Measurements from ENCODE around the gene ARHGEF12. TPM values are rescaled to one million over a fixed set of nuclear protein-coding genes. Genes with fewer than 3 reads are reported as not detected.

ARHGEF12 gene
- total RNA-seq, 1 experiment from 2014 or later = 15.4 TPM

- Histone ChIP-seq H3K9ac (ENCODE audit: low read length) (no peak overlapping the region), H3K9me3 (ENCODE audit: low read length) (no peaks in the 10 kb centered on the region), H3K9me2 (replicated peaks; ENCODE audit: insufficient read depth, low read length) (no peaks in the 10 kb centered on the region), H3K27me3 (ENCODE audit: low read length) (no peaks in the 10 kb centered on the region), H3K4me2 (ENCODE audit: low read depth, low read length, poor library complexity, severe bottlenecking) (no peak overlapping the region), H3K4me1 (ENCODE audit: low read length) (no peaks in the 10 kb centered on the region), H3K36me3 (ENCODE audit: insufficient read depth, low read length) (no peaks in the 10 kb centered on the region), H4K20me1 (ENCODE audit: insufficient read depth, low read depth, low read length) (peaks cover 8% of the 10 kb centered on the region; the same call in 1 of the 2 replicates), H3K4me3 (ENCODE audit: low read length) (no peak overlapping the region), H3K79me2 (ENCODE audit: low read length) (no peaks in the 10 kb centered on the region), H2AFZ (ENCODE audit: low read length) (no peak overlapping the region), H3K27ac (ENCODE audit: low read length) (no peak overlapping the region)
- no peak for DNase-seq
Observed at GRCh38 chr11:120354779-120355178, 18.6 kb downstream of the ARHGEF12 start.

GRCh38 chr11:120357620-120358019 is 21.4 kb downstream of the ARHGEF12 start:
- no peak overlapping the region for H3K27ac ChIP-seq (ENCODE audit: low read length)
- H3K9me2 ChIP-seq (replicated peaks; ENCODE audit: insufficient read depth, low read length) = no peaks in the 10 kb centered on the region
- H4K20me1 ChIP-seq (ENCODE audit: insufficient read depth, low read depth, low read length) = peaks cover 5% of the 10 kb centered on the region; the same call in 1 of the 2 replicates
- H3K36me3 ChIP-seq (ENCODE audit: insufficient read depth, low read length) = no peaks in the 10 kb centered on the region
- no peaks in the 10 kb centered on the region for H3K79me2 ChIP-seq (ENCODE audit: low read length)
- no peak overlapping the region for H3K4me3 ChIP-seq (ENCODE audit: low read length)
- H3K9ac ChIP-seq (ENCODE audit: low read length) = no peak overlapping the region
- H3K4me2 ChIP-seq (ENCODE audit: low read depth, low read length, poor library complexity, severe bottlenecking) = no peak overlapping the region
- H3K4me1 ChIP-seq (ENCODE audit: low read length) = no peaks in the 10 kb centered on the region
- DNase-seq = no peak
- H2AFZ ChIP-seq (ENCODE audit: low read length) = no peak overlapping the region
- no peaks in the 10 kb centered on the region for H3K27me3 ChIP-seq (ENCODE audit: low read length)
- no peaks in the 10 kb centered on the region for H3K9me3 ChIP-seq (ENCODE audit: low read length)

GRCh38 chr11:120358729-120359128 is 22.5 kb downstream of the ARHGEF12 start:
- Histone ChIP-seq H3K27me3 (ENCODE audit: low read length) (no peaks in the 10 kb centered on the region), H4K20me1 (ENCODE audit: insufficient read depth, low read depth, low read length) (peaks cover 3% of the 10 kb centered on the region; the same call in 1 of the 2 replicates), H3K4me3 (ENCODE audit: low read length) (no peak overlapping the region), H3K79me2 (ENCODE audit: low read length) (no peaks in the 10 kb centered on the region; the same call in 1 of the 2 replicates), H3K4me1 (ENCODE audit: low read length) (no peaks in the 10 kb centered on the region), H3K9me2 (replicated peaks; ENCODE audit: insufficient read depth, low read length) (no peaks in the 10 kb centered on the region), H3K4me2 (ENCODE audit: low read depth, low read length, poor library complexity, severe bottlenecking) (no peak overlapping the region), H3K9me3 (ENCODE audit: low read length) (no peaks in the 10 kb centered on the region), H3K27ac (ENCODE audit: low read length) (no peak overlapping the region), H3K9ac (ENCODE audit: low read length) (no peak overlapping the region), H2AFZ (ENCODE audit: low read length) (no peak overlapping the region), H3K36me3 (ENCODE audit: insufficient read depth, low read length) (no peaks in the 10 kb centered on the region)
- DNase-seq = no peak

- no peaks in the 10 kb centered on the region for H3K36me3 ChIP-seq (ENCODE audit: insufficient read depth, low read length)
- H3K4me3 ChIP-seq (ENCODE audit: low read length) = no peak overlapping the region
- no peaks in the 10 kb centered on the region; the same call in 1 of the 2 replicates for H3K79me2 ChIP-seq (ENCODE audit: low read length)
- no peak for DNase-seq
- no peaks in the 10 kb centered on the region for H3K4me1 ChIP-seq (ENCODE audit: low read length)
- no peaks in the 10 kb centered on the region for H3K9me2 ChIP-seq (replicated peaks; ENCODE audit: insufficient read depth, low read length)
- no peak overlapping the region for H2AFZ ChIP-seq (ENCODE audit: low read length)
- H3K9ac ChIP-seq (ENCODE audit: low read length) = no peak overlapping the region
- H4K20me1 ChIP-seq (ENCODE audit: insufficient read depth, low read depth, low read length) = peaks cover 9% of the 10 kb centered on the region; the same call in 1 of the 2 replicates
- H3K9me3 ChIP-seq (ENCODE audit: low read length) = no peaks in the 10 kb centered on the region
- H3K4me2 ChIP-seq (ENCODE audit: low read depth, low read length, poor library complexity, severe bottlenecking) = no peak overlapping the region
- H3K27me3 ChIP-seq (ENCODE audit: low read length) = no peaks in the 10 kb centered on the region
- no peak overlapping the region for H3K27ac ChIP-seq (ENCODE audit: low read length)
Observed at GRCh38 chr11:120363436-120363835, 27.2 kb downstream of the ARHGEF12 start.

- H3K27me3 ChIP-seq (ENCODE audit: low read length) = no peaks in the 10 kb centered on the region
- DNase-seq = no peak
- H3K4me1 ChIP-seq (ENCODE audit: low read length) = no peaks in the 10 kb centered on the region
- H3K36me3 ChIP-seq (ENCODE audit: insufficient read depth, low read length) = no peaks in the 10 kb centered on the region
- H3K9me2 ChIP-seq (replicated peaks; ENCODE audit: insufficient read depth, low read length) = no peaks in the 10 kb centered on the region
- no peak overlapping the region for H2AFZ ChIP-seq (ENCODE audit: low read length)
- no peak overlapping the region for H3K4me3 ChIP-seq (ENCODE audit: low read length)
- no peaks in the 10 kb centered on the region for H3K9me3 ChIP-seq (ENCODE audit: low read length)
- H4K20me1 ChIP-seq (ENCODE audit: insufficient read depth, low read depth, low read length) = peaks cover 9% of the 10 kb centered on the region; the same call in 1 of the 2 replicates
- no peak overlapping the region for H3K27ac ChIP-seq (ENCODE audit: low read length)
- no peak overlapping the region for H3K9ac ChIP-seq (ENCODE audit: low read length)
- H3K79me2 ChIP-seq (ENCODE audit: low read length) = no peaks in the 10 kb centered on the region; the same call in 1 of the 2 replicates
- H3K4me2 ChIP-seq (ENCODE audit: low read depth, low read length, poor library complexity, severe bottlenecking) = no peak overlapping the region
Observed at GRCh38 chr11:120365512-120365911, 29.3 kb downstream of the ARHGEF12 start.

GRCh38 chr11:120372296-120372695 is 36.1 kb downstream of the ARHGEF12 start:
- Histone ChIP-seq H3K27ac (ENCODE audit: low read length) (no peak overlapping the region), H4K20me1 (ENCODE audit: insufficient read depth, low read depth, low read length) (0 out of 2 replicates have a peak, but pooled peaks cover 7% of the 10 kb centered on the region), H3K9me2 (replicated peaks; ENCODE audit: insufficient read depth, low read length) (no peaks in the 10 kb centered on the region), H2AFZ (ENCODE audit: low read length) (no peak overlapping the region), H3K9me3 (ENCODE audit: low read length) (no peaks in the 10 kb centered on the region), H3K4me1 (ENCODE audit: low read length) (no peaks in the 10 kb centered on the region), H3K79me2 (ENCODE audit: low read length) (0 out of 2 replicates have a peak, but pooled peaks cover 2% of the 10 kb centered on the region), H3K4me2 (ENCODE audit: low read depth, low read length, poor library complexity, severe bottlenecking) (no peak overlapping the region), H3K36me3 (ENCODE audit: insufficient read depth, low read length) (no peaks in the 10 kb centered on the region), H3K9ac (ENCODE audit: low read length) (no peak overlapping the region), H3K4me3 (ENCODE audit: low read length) (no peak overlapping the region), H3K27me3 (ENCODE audit: low read length) (no peaks in the 10 kb centered on the region)
- DNase-seq = no peak

- no peak overlapping the region for H3K9ac ChIP-seq (ENCODE audit: low read length)
- peaks cover 3% of the 10 kb centered on the region; the same call in 1 of the 2 replicates for H3K79me2 ChIP-seq (ENCODE audit: low read length)
- DNase-seq = no peak
- H3K9me2 ChIP-seq (replicated peaks; ENCODE audit: insufficient read depth, low read length) = no peaks in the 10 kb centered on the region
- no peak overlapping the region for H3K27ac ChIP-seq (ENCODE audit: low read length)
- H4K20me1 ChIP-seq (ENCODE audit: insufficient read depth, low read depth, low read length) = 0 out of 2 replicates have a peak, but pooled peaks cover 3% of the 10 kb centered on the region
- no peak overlapping the region for H2AFZ ChIP-seq (ENCODE audit: low read length)
- no peaks in the 10 kb centered on the region for H3K4me1 ChIP-seq (ENCODE audit: low read length)
- no peak overlapping the region for H3K4me2 ChIP-seq (ENCODE audit: low read depth, low read length, poor library complexity, severe bottlenecking)
- no peaks in the 10 kb centered on the region for H3K27me3 ChIP-seq (ENCODE audit: low read length)
- no peaks in the 10 kb centered on the region for H3K36me3 ChIP-seq (ENCODE audit: insufficient read depth, low read length)
- no peaks in the 10 kb centered on the region for H3K9me3 ChIP-seq (ENCODE audit: low read length)
- no peak overlapping the region for H3K4me3 ChIP-seq (ENCODE audit: low read length)
Observed at GRCh38 chr11:120375076-120375475, 38.9 kb downstream of the ARHGEF12 start.

- Histone ChIP-seq H2AFZ (ENCODE audit: low read length) (no peak overlapping the region), H3K4me2 (ENCODE audit: low read depth, low read length, poor library complexity, severe bottlenecking) (no peak overlapping the region), H4K20me1 (ENCODE audit: insufficient read depth, low read depth, low read length) (0 out of 2 replicates have a peak, but pooled peaks cover 3% of the 10 kb centered on the region), H3K9me2 (replicated peaks; ENCODE audit: insufficient read depth, low read length) (no peaks in the 10 kb centered on the region), H3K9ac (ENCODE audit: low read length) (no peak overlapping the region), H3K27me3 (ENCODE audit: low read length) (no peaks in the 10 kb centered on the region), H3K27ac (ENCODE audit: low read length) (no peak overlapping the region), H3K4me3 (ENCODE audit: low read length) (no peak overlapping the region), H3K36me3 (ENCODE audit: insufficient read depth, low read length) (no peaks in the 10 kb centered on the region), H3K4me1 (ENCODE audit: low read length) (no peaks in the 10 kb centered on the region), H3K79me2 (ENCODE audit: low read length) (peaks cover 6% of the 10 kb centered on the region; the same call in 1 of the 2 replicates), H3K9me3 (ENCODE audit: low read length) (no peaks in the 10 kb centered on the region)
- no peak for DNase-seq
Observed at GRCh38 chr11:120376547-120377182, 40.5 kb downstream of the ARHGEF12 start.
